Measurements from ENCODE around the gene SPTBN5.

SPTBN5 gene

GRCh38 chr15:41893422-41894250, at the start of gene SPTBN5:
TSS of gene SPTBN5 (minus strand) at chr15:41894053. CDS start at chr15:41893497, 556 bp downstream.
- DNase-seq (ENCODE audit: low spot score), result no peak

GRCh38 chr15:41942886-41943285, 49.0 kb upstream of the SPTBN5 start:
- no peak for DNase-seq (ENCODE audit: low spot score)

GRCh38 chr15:41941644-41942415, 48.0 kb upstream of the SPTBN5 start:
- no peak for DNase-seq (ENCODE audit: low spot score)

GRCh38 chr15:41940441-41940857, 46.6 kb upstream of the SPTBN5 start:
- DNase-seq (ENCODE audit: low spot score), result no peak

GRCh38 chr15:41939986-41940385, 46.1 kb upstream of the SPTBN5 start:
- DNase-seq (ENCODE audit: low spot score), result no peak

- DNase-seq (ENCODE audit: low spot score), result no peak
Measured at GRCh38 chr15:41937568-41937923, 43.7 kb upstream of the SPTBN5 start.

GRCh38 chr15:41936649-41937567, 43.1 kb upstream of the SPTBN5 start:
- no peak for DNase-seq (ENCODE audit: low spot score)

- no peak for DNase-seq (ENCODE audit: low spot score)
Measured at GRCh38 chr15:41936155-41936554, 42.3 kb upstream of the SPTBN5 start.

- no peak for DNase-seq (ENCODE audit: low spot score)
Measured at GRCh38 chr15:41935566-41936020, 41.7 kb upstream of the SPTBN5 start.

GRCh38 chr15:41934843-41935242, 41.0 kb upstream of the SPTBN5 start:
- DNase-seq (ENCODE audit: low spot score), result peak; percentile 59

GRCh38 chr15:41933771-41934170, 39.9 kb upstream of the SPTBN5 start:
- no peak for DNase-seq (ENCODE audit: low spot score)

GRCh38 chr15:41933326-41933725, 39.5 kb upstream of the SPTBN5 start:
- no peak for DNase-seq (ENCODE audit: low spot score)

- no peak for DNase-seq (ENCODE audit: low spot score)
Measured at GRCh38 chr15:41932511-41933289, 38.8 kb upstream of the SPTBN5 start.

- no peak for DNase-seq (ENCODE audit: low spot score)
Measured at GRCh38 chr15:41932101-41932500, 38.2 kb upstream of the SPTBN5 start.

- DNase-seq (ENCODE audit: low spot score), result no peak
Measured at GRCh38 chr15:41930867-41931222, 37.0 kb upstream of the SPTBN5 start.

- no peak for DNase-seq (ENCODE audit: low spot score)
Measured at GRCh38 chr15:41930221-41930866, 36.5 kb upstream of the SPTBN5 start.

GRCh38 chr15:41928637-41929620, 35.1 kb upstream of the SPTBN5 start:
- DNase-seq (ENCODE audit: low spot score), result peak; percentile 72

GRCh38 chr15:41928100-41928499, 34.2 kb upstream of the SPTBN5 start:
- DNase-seq (ENCODE audit: low spot score), result no peak

- DNase-seq (ENCODE audit: low spot score), result peak; percentile 55
Measured at GRCh38 chr15:41927536-41927935, 33.7 kb upstream of the SPTBN5 start.

Data from germinal center (tissue), 1 donor.